Mesothelial cell of epicardium (in vitro differentiated cells): ENCODE results near the gene MIEF1. TPM values are rescaled to one million over a fixed set of nuclear protein-coding genes. Genes with fewer than 3 reads are reported as not detected.

Experiments
- DNase-seq, 2 experiments: peaks; one replicate each; pipeline ENCODE4 v3.0.0; 2021; ENCODE audit warnings: low spot score in 2 of 2; ENCODE audit not compliant: unreplicated experiment in 2 of 2
- H3K27ac Mint-ChIP-seq: 2 replicates; pipeline ENCODE4 v1.8.0; 2021; ENCODE audit warnings: mixed read lengths
- H3K27me3 Mint-ChIP-seq: 2 replicates; pipeline ENCODE4 v1.8.0; 2021; ENCODE audit warnings: low read depth, mixed read lengths
- H3K36me3 Mint-ChIP-seq: 2 replicates; pipeline ENCODE4 v1.8.0; 2021; ENCODE audit warnings: mixed read lengths
- H3K4me1 Mint-ChIP-seq: 2 replicates; pipeline ENCODE4 v1.8.0; 2021; ENCODE audit warnings: mixed read lengths
- H3K4me3 Mint-ChIP-seq: 2 replicates; pipeline ENCODE4 v1.8.0; 2021; ENCODE audit warnings: mild to moderate bottlenecking, moderate library complexity, mixed read lengths
- H3K9me3 Mint-ChIP-seq: 2 replicates; pipeline ENCODE4 v1.8.0; 2021; ENCODE audit warnings: mixed read lengths
- total RNA-seq: library from RNA; stranded (reverse); gene quantifications from 3 replicates; pipeline ENCODE4 v1.2.1, GENCODE V29; 2021
- TF ChIP-seq, protein P1 (sequence below): fragments of 200-600 bp; sonication (generic); IDR thresholded peaks from one replicate; pipeline ENCODE4 v1.5.0; 2021; ENCODE audit warnings: antibody characterized with exemption; ENCODE audit not compliant: unreplicated experiment

The MIEF1 gene
- total RNA-seq, 1 donor from 2014 or later = 35.0 TPM

DNA sequence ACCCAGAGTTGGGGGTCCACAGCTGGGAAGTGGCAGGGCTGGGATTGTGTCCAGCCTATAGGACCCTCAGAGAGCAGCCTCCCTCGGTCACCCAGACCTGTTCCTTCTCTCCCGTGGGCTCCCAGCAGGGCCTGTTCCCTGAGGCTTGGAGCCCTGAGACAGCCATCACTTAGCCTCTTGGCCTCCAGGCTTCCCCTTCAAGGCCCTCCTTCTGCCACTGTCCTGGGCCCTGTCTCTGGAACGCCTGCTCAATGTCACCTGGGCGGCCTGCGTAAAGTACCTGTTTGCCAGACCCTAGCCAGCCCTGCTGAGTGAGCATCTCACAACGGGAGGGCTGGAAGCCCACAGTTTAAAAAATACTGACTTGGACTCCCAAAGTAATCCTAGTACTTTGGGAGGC is 38.8 kb upstream of the MIEF1 start:
- DNase-seq = no peak
- Mint-ChIP-seq H3K27me3 (no peaks in the 10 kb centered on the region), H3K36me3 (no peaks in the 10 kb centered on the region), H3K4me3 (no peak overlapping the region), H3K4me1 (peaks cover 30% of the 10 kb centered on the region), H3K27ac (peak overlapping the region; percentile 75), H3K9me3 (no peaks in the 10 kb centered on the region)
- TF ChIP-seq, protein P1, sequence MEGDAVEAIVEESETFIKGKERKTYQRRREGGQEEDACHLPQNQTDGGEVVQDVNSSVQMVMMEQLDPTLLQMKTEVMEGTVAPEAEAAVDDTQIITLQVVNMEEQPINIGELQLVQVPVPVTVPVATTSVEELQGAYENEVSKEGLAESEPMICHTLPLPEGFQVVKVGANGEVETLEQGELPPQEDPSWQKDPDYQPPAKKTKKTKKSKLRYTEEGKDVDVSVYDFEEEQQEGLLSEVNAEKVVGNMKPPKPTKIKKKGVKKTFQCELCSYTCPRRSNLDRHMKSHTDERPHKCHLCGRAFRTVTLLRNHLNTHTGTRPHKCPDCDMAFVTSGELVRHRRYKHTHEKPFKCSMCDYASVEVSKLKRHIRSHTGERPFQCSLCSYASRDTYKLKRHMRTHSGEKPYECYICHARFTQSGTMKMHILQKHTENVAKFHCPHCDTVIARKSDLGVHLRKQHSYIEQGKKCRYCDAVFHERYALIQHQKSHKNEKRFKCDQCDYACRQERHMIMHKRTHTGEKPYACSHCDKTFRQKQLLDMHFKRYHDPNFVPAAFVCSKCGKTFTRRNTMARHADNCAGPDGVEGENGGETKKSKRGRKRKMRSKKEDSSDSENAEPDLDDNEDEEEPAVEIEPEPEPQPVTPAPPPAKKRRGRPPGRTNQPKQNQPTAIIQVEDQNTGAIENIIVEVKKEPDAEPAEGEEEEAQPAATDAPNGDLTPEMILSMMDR = no peak

DNA sequence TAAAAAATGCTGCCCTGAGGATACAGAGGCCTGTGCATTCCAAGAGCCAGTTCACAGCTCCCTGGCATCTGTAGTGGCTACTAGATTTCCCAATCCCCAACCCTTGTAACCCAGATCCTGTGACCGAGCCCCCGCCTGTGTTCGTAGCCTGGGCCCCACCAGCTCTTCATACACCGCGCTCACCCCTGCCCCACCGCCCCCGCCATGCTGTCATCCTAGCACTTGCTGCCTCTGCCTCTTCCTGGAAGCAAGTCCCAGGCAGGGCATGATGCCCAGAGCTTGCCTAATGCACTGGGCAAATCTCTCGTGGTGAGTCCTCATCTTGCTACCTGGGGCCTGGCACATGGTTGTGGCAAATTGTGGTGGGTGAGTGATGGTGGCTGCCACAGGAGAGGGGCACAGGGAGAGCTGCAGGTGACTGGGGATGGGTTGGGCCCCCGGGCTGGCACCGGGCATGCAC is 38.1 kb upstream of the MIEF1 start:
- peaks cover 30% of the 10 kb centered on the region for H3K4me1 Mint-ChIP-seq
- no peaks in the 10 kb centered on the region for H3K27me3 Mint-ChIP-seq
- H3K4me3 Mint-ChIP-seq = no peak overlapping the region

DNA sequence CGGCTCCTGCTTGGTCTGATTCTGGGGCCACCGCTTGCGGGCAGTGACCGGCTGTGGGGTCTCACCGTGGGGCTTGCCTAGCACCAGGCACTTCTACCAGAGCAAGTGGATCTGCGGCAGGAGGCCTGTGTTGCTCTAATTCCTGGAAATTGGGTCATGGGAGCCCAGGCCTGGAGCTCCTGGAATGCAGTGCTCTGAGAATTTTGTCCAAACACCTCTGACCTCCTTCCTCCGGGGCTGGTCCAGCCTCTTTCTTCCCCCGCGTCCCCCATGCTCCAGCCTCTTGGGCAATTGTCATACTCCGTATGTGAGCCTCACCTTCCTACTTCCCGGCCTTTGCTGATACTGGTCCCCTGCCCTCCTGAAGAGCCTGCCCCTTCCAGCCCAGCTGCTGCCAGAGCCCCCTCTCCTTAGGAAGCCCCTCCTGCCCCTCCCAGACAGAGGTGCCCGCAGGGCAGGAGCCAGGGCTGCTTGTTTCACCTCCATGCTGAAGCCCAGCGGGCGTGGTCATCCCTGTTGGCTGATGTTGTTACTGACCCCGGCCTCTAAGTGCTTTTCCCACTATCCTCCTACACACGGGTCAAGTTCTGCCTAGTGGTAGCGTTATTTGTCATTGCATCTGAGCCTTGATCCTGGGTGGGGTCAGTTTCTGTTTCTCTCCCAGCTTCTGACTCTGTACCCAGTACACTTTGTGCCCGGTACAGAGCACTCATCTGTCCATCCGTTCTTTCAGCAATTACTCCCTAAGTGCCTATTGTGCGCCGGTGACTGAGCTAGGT is 35.7 kb upstream of the MIEF1 start:
- no peaks in the 10 kb centered on the region for H3K36me3 Mint-ChIP-seq
- no peak for DNase-seq
- H3K9me3 Mint-ChIP-seq = no peaks in the 10 kb centered on the region
- no peak overlapping the region for H3K4me3 Mint-ChIP-seq
- TF ChIP-seq, protein P1 = no peak
- H3K27ac Mint-ChIP-seq = peak overlapping the region; percentile 16
- no peaks in the 10 kb centered on the region for H3K27me3 Mint-ChIP-seq
- peaks cover 45% of the 10 kb centered on the region for H3K4me1 Mint-ChIP-seq

More for the DNA sequence above, 38.1 kb upstream of the MIEF1 start:
- TF ChIP-seq, protein P1 = no peak
- no peak for DNase-seq
- no peaks in the 10 kb centered on the region for H3K36me3 Mint-ChIP-seq
- H3K9me3 Mint-ChIP-seq = no peaks in the 10 kb centered on the region
- no peak overlapping the region for H3K27ac Mint-ChIP-seq

DNA sequence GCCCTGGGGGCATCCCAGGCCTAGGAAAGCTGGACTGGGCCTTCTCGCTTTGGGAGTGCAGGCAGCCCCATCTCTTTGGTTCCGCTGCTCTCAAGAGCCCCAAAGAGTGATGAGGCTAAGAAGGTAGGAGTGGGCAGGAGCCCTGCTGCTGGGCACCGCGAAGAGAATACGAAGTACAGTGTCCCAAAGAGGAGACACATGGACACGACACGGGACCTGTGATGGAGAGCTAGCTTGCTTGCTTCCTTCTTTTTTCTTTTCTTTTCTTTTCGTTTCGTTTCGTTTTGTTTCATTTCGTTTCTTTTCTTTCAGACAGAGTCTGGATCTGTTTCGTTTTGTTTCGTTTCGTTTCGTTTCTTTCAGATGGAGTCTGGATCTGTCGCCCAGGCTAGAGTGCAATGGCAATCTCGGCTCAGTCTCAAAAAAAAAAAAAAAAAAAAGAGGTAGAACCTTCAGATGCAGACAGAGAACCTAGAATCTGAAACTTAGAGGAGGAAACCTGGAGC is 34.6 kb upstream of the MIEF1 start:
- DNase-seq = no peak
- Mint-ChIP-seq H3K27me3 (no peaks in the 10 kb centered on the region), H3K36me3 (no peaks in the 10 kb centered on the region), H3K4me3 (no peak overlapping the region), H3K27ac (no peak overlapping the region), H3K4me1 (peaks cover 49% of the 10 kb centered on the region), H3K9me3 (no peaks in the 10 kb centered on the region)
- TF ChIP-seq, protein P1 = no peak

DNA sequence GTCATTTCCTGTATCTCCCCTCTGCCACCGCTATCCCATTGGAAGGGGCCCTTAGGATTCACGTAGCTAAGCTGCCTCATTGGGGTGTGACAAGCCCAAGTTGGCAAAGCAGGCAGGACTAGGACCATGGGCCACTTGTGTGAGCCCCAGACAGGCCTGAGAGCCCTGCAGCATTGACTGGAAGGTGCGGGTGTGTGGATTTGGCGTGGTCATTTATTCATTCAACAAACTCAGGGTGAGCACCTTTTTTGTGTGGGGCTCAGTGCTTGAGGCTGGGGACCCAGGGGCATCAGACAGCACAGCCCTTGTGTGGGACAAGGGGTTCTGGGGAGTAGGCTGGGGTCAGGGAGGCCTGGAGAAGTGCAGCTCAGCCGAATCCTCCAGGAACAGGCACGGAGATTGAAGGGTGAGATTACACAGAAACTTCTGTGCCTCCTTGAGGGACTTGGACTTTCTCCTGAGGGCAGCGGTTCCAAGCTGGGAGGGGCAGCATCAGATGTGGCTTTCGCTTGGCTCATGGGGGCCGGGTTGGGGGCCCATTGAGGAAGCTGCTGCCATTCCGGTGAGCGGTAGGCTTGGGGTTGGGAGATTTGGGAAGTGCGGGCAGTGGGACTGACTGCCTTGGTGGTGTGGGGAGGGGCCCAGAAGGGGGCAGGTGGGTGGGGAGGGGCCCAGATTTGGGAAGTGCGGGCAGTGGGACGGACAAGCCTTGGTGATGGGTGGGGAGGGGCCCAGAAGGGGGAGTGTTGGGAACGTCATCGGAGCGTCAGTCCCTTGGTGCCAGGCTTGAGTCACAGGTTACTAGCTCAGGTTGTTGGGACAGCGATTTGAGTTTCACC is 33.4 kb upstream of the MIEF1 start:
- Mint-ChIP-seq H3K4me3 (no peak overlapping the region), H3K36me3 (no peaks in the 10 kb centered on the region), H3K9me3 (no peaks in the 10 kb centered on the region), H3K27me3 (no peaks in the 10 kb centered on the region), H3K4me1 (peaks cover 48% of the 10 kb centered on the region), H3K27ac (peak overlapping the region; percentile 11)
- TF ChIP-seq, protein P1 = no peak
- no peak for DNase-seq
